CD4-positive, alpha-beta T cell (primary cell): Measurements from ENCODE around the gene BAIAP2. TPM values are rescaled to one million over a fixed set of nuclear protein-coding genes. Genes with fewer than 3 reads are reported as not detected.

Experiments used
- ATAC-seq: fragments of 200-7000 bp; cut with Tn5 transposase; one replicate; pipeline ENCODE4 v1.10.0; 2022; ENCODE audit warnings: mild to moderate bottlenecking; ENCODE audit not compliant: poor library complexity
- CTCF ChIA-PET: fragments of 350-600 bp; sonication (Branson Sonifier 250); formaldehyde crosslinking; loops from one replicate; lab custom pipeline; 2021; ENCODE audit warnings: antibody characterized with exemption, inconsistent platforms; lab: Charles Lee
- POLR2A ChIA-PET: fragments of 350-600 bp; sonication (Branson Sonifier 250); formaldehyde crosslinking; loops from one replicate; lab custom pipeline; 2021; ENCODE audit warnings: antibody characterized with exemption, inconsistent platforms; lab: Charles Lee
- DNase-seq, 14 experiments: peaks; one replicate each; pipeline ENCODE4 v3.0.0-alpha.2; 2013 to 2020; ENCODE audit warnings: mixed read lengths in 2 of 14
- H3K27ac ChIP-seq, 2 donors: one replicate each; pipeline versions ENCODE4 v1.5.1 to v1.7.0; 2013; ENCODE audit warnings: low read length in 2 of 2, low read depth in 1 of 2, mild to moderate bottlenecking in 1 of 2
- H3K27me3 ChIP-seq, 2 experiments: 1 replicate in 1 of 2; 2 replicates in 1 of 2; pipeline versions ENCODE4 v1.6.1 to v1.7.0; 2013; ENCODE audit warnings: low read length in 2 of 2, control low read depth in 1 of 2, mild to moderate bottlenecking in 1 of 2, moderate library complexity in 1 of 2; ENCODE audit not compliant: insufficient read depth in 2 of 2, control insufficient read depth in 1 of 2
- H3K36me3 ChIP-seq: one replicate; pipeline ENCODE4 v1.6.1; 2013; ENCODE audit warnings: low read length, control low read depth; ENCODE audit not compliant: insufficient read depth
- H3K4me1 ChIP-seq: one replicate; pipeline ENCODE4 v1.6.1; 2013; ENCODE audit warnings: low read length, control low read depth; ENCODE audit not compliant: insufficient read depth
- H3K4me3 ChIP-seq: one replicate; pipeline ENCODE4 v1.5.1; 2013; ENCODE audit warnings: mild to moderate bottlenecking, low read length, moderate library complexity
- H3K9me3 ChIP-seq, 2 experiments: 1 replicate in 1 of 2; 2 replicates in 1 of 2; pipeline versions ENCODE4 v1.6.1 to v1.7.0; 2013; ENCODE audit warnings: low read length in 2 of 2, mild to moderate bottlenecking in 2 of 2, control low read depth in 1 of 2, moderate library complexity in 1 of 2; ENCODE audit not compliant: control insufficient read depth in 1 of 2, insufficient read depth in 1 of 2
- H3K27ac Mint-ChIP-seq: one replicate; pipeline ENCODE4 v1.8.0; 2020; ENCODE audit warnings: mixed read lengths
- H3K27me3 Mint-ChIP-seq: one replicate; pipeline ENCODE4 v1.8.0; 2021; ENCODE audit warnings: mixed read lengths
- H3K36me3 Mint-ChIP-seq: one replicate; pipeline ENCODE4 v1.8.0; 2021; ENCODE audit warnings: low read depth, mixed read lengths
- H3K4me1 Mint-ChIP-seq: one replicate; pipeline ENCODE4 v1.8.0; 2021; ENCODE audit warnings: low read depth, mixed read lengths
- H3K4me3 Mint-ChIP-seq: one replicate; pipeline ENCODE4 v1.8.0; 2020; ENCODE audit warnings: mild to moderate bottlenecking, mixed read lengths
- H3K9me3 Mint-ChIP-seq: one replicate; pipeline ENCODE4 v1.8.0; 2020; ENCODE audit warnings: mixed read lengths
- CTCF ChIP-seq: fragments of 200-600 bp; IDR thresholded peaks from one replicate; pipeline ENCODE4 v1.8.0; 2022; ENCODE audit warnings: antibody characterized with exemption, mild to moderate bottlenecking
- intact Hi-C, 2 experiments: fragments of 100-400 bp; cut with DNase I in 1 of 2; cut with micrococcal nuclease in 1 of 2; formaldehyde crosslinking; loops; one replicate each; pipeline versions ENCODE4 v1.15.1 to v1.9.0; 2023 to 2025; cut with DNase I, micrococcal nuclease
- total RNA-seq, 174 experiments: library from RNA in 2 of 174; stranded (reverse) in 2 of 174; gene quantifications; one replicate each; pipeline ENCODE4 v1.2.3 and lab custom pipeline; 2021 to 2026

The BAIAP2 gene
- total RNA-seq, 2 experiments from 2014 or later: 4.2 to 4.9 TPM

- no peaks in the 10 kb centered on the region for H3K36me3 Mint-ChIP-seq
- Histone ChIP-seq H3K27ac (no peak overlapping the region), H3K27me3 (no peaks in the 10 kb centered on the region), H3K4me3 (no peak overlapping the region), H3K36me3 (no peaks in the 10 kb centered on the region), H3K9me3 (no peaks in the 10 kb centered on the region), H3K4me1 (no peaks in the 10 kb centered on the region)
- no peak overlapping the region for H3K4me3 Mint-ChIP-seq
- ChIA-PET POLR2A (no interaction called here), CTCF (no interaction called here)
- H3K9me3 Mint-ChIP-seq: no peaks in the 10 kb centered on the region
- DNase-seq (no peak), ATAC-seq (no peak)
- no peaks in the 10 kb centered on the region for H3K4me1 Mint-ChIP-seq
- H3K27me3 Mint-ChIP-seq: no peaks in the 10 kb centered on the region
- no peak for TF ChIP-seq CTCF
- intact Hi-C loops: no loop called here
- H3K27ac Mint-ChIP-seq: no peak overlapping the region
Observed at GRCh38 chr17:81127133-81127455, 92.1 kb downstream of the BAIAP2 start.

DNA sequence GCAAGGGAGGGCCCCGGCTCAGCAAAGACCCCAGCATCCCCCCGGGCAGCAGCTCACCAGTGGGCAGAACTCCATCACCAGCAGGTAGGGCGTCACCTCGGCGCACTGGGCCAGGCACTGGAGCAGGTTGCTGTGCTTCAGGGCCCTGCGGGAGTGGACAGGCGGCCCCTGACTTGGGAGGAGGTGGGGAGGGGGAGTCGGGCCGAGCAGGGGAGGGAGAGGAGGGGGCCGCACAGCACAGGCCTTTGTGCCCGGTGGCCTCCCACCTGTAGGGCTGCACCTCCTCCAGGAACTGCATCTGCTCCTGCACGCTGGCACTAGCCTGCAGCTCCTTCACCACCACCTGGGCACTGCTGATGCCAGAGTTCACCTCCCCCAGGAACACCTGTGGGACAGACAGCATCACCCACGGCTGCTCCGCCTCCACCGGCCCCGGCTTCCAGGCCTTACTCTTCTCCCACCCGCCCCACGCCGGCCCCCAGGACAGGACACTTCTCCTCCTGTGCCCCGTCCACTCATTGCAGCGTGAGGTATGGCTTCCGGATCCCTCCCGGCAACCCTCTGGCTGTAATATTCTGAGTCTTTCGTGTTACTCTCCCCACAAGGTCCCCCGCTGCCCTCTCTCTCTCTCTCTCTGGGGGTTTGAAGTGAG is 92.7 kb downstream of the BAIAP2 start:
- no peak for TF ChIP-seq CTCF
- Histone ChIP-seq H3K9me3 (no peaks in the 10 kb centered on the region), H3K4me1 (no peaks in the 10 kb centered on the region), H3K36me3 (no peaks in the 10 kb centered on the region), H3K4me3 (no peak overlapping the region), H3K27me3 (no peaks in the 10 kb centered on the region), H3K27ac (no peak overlapping the region)
- intact Hi-C loops: no loop called here
- DNase-seq (no peak), ATAC-seq (no peak)
- H3K9me3 Mint-ChIP-seq: no peaks in the 10 kb centered on the region
- ChIA-PET CTCF (no interaction called here), POLR2A (no interaction called here)
- no peak overlapping the region for H3K4me3 Mint-ChIP-seq
- no peaks in the 10 kb centered on the region for H3K27me3 Mint-ChIP-seq
- H3K27ac Mint-ChIP-seq: no peak overlapping the region
- no peaks in the 10 kb centered on the region for H3K36me3 Mint-ChIP-seq
- H3K4me1 Mint-ChIP-seq: no peaks in the 10 kb centered on the region

GRCh38 chr17:81128338-81128737 is 93.4 kb downstream of the BAIAP2 start:
- no peak overlapping the region for H3K4me3 Mint-ChIP-seq
- Histone ChIP-seq H3K4me3 (no peak overlapping the region), H3K27ac (no peak overlapping the region), H3K27me3 (no peaks in the 10 kb centered on the region), H3K4me1 (no peaks in the 10 kb centered on the region), H3K9me3 (no peaks in the 10 kb centered on the region), H3K36me3 (no peaks in the 10 kb centered on the region)
- no peaks in the 10 kb centered on the region for H3K4me1 Mint-ChIP-seq
- no peaks in the 10 kb centered on the region for H3K27me3 Mint-ChIP-seq
- ChIA-PET CTCF (no interaction called here), POLR2A (no interaction called here)
- DNase-seq: no peak
- H3K9me3 Mint-ChIP-seq: no peaks in the 10 kb centered on the region
- intact Hi-C loops: no loop called here
- ATAC-seq: no peak
- no peaks in the 10 kb centered on the region for H3K36me3 Mint-ChIP-seq
- no peak for TF ChIP-seq CTCF
- H3K27ac Mint-ChIP-seq: no peak overlapping the region
